ENCODE measurements around the gene DHPS.
A peak's percentile ranks its signal among the peaks of the same experiment; 100 is the strongest.
"Not testable (repeated sequence)": the region's sequence is repeated elsewhere in the genome, so short reads cannot be mapped to it uniquely, and the experiment has no call there.

DHPS gene

DNA sequence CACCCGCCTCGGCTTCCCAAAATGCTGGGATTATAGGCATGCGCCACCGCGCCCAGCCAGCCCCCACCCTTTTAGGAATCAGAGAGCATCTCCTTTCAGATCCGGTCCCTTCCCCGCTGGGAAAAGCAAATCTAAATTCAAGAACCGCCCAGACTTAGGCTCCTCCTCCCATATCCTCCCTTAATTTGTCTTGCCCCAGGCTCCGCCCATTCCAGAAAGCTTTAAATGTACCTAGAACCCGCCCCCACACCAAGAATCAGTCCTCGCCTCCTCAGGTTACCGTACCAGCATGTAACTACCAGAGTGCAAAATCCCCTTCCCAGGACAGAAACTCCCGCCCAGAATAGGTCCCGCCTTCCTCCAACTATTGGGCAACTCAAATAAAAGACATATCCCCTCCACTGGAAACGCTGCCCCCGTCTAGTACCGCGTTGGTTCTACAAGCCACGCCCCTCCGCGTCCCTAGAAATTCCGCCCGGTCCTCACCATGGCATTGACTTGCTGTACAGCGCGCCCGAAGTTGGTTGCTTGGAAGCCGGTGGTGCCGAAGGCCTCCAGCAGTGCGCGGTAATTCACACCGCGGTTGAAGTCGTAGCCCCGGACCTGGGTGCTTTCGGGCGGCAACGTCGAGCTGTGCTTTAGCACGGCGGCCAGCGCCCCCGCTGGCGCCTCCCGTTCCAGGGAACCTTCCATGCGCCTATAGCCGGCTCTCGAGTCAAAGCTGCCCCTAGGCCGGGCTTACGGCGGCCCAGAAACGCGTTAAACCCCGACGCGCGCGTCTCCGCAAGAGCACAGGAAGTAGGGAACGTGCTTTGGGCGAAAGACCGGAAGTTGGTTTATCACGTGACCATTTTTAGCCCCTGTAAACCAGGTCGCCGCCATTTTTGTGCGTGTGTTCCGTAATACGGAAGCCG is at the start of gene DHPS:
Gene DHPS, minus strand, starts transcription at position 807 of the 914 bp plus-strand sequence. Its CDS starts 114 bp downstream, at position 693.
- ATAC-seq (ENCODE audit: low read depth) (peak; percentile 79), DNase-seq (ENCODE audit: low spot score in 2 of 2) (peak; percentile 73 to 87)
- Mint-ChIP-seq H3K27ac (peak within 1 kb of the TSS; percentile 86), H3K4me1 (peaks cover 11% of the 10 kb centered on the region), H3K27me3 (no peaks in the 10 kb centered on the region), H3K36me3 (peaks cover 17% of the 10 kb centered on the region), H3K9me3 (no peaks in the 10 kb centered on the region), H3K4me3 (peak within 1 kb of the TSS; percentile 86)

DNA sequence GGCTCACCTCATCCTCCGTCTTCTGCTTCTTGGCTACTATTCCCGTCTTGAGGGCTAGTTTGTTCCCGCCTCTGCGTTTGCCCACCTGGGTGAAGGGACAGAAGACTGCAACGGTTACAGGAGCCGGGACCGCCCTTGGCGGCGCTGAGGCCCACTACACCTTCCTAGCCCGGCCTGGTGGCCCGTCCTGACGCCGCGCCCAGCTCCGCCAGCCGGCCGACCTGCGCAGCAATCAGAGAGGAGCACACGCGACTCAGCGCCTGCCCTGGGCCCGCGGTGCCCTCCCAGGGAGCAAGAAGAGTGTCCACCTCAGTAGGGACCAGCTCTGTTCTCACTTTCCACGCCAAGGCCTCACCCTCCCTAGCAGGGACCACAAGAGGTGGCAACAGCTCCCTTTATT is 49.7 kb upstream of the DHPS start:
- peaks cover 15% of the 10 kb centered on the region for H3K36me3 Mint-ChIP-seq
- no peaks in the 10 kb centered on the region for H3K27me3 Mint-ChIP-seq
- DNase-seq (ENCODE audit: low spot score in 2 of 2): no peak
- no peak overlapping the region for H3K4me3 Mint-ChIP-seq
- H3K9me3 Mint-ChIP-seq: no peaks in the 10 kb centered on the region
- H3K4me1 Mint-ChIP-seq: peaks cover 31% of the 10 kb centered on the region
- no peak overlapping the region for H3K27ac Mint-ChIP-seq
- ATAC-seq (ENCODE audit: low read depth): no peak

DNA sequence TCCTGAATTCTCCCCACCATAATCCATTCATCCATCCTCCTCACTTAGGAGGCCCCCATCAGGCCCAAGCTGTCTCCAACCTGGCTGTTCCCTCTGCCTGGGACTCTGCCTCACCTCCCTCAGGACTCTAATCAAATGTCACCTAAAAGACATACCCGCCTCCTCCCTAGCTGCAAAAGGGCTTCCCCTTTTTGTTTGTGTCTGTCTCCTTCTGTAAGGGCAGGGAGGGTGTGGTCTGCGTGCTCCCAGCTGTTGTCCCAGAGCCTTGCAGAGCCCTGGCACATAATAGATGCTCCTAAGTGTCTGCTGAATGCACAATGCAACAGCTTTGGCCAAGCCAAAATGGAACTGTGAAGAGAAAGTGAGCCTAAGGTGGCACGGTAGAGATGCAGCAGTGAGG is 48.4 kb upstream of the DHPS start:
- Mint-ChIP-seq H3K4me1 (peaks cover 31% of the 10 kb centered on the region), H3K9me3 (no peaks in the 10 kb centered on the region), H3K36me3 (peaks cover 15% of the 10 kb centered on the region), H3K27ac (peak overlapping the region; percentile 84), H3K27me3 (no peaks in the 10 kb centered on the region), H3K4me3 (peak overlapping the region; percentile 76)
- ATAC-seq (ENCODE audit: low read depth) (peak; percentile 24), DNase-seq (ENCODE audit: low spot score in 2 of 2) (no peak)

DNA sequence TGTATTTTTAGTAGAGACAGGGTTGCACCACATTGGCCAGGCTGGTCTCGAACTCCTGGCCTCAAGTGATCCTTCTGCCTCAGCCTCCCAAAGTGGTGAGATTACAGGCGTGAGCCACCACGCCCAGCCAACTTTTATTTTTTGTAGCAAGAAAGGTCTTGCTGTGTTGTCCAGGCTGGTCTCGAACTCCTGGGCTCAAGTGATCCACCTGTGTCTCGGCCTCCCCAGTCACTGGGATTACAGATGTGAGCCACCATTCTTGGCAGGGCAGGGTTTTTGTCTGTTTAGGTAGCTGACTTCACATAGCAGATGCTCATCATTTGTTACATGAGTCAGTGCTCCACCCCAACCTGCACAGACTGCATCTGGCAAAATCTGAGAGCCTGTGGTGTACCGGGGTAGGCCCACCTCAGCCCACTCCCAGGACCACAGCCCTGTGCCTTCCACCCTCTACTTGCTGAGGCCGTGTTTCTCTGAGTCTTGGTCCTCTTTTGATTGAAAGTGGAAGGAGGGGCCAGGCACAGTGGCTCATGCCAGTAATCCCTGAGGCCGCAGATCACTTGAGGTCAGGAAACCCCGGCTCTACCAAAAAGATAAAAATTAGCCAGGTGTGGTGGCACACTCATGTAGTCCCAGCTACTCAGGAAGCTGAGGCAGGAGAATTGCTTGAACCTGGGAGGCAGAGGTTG is 46.2 kb upstream of the DHPS start:
- no peak overlapping the region for H3K4me3 Mint-ChIP-seq
- H3K27me3 Mint-ChIP-seq: no peaks in the 10 kb centered on the region
- peaks cover 35% of the 10 kb centered on the region for H3K4me1 Mint-ChIP-seq
- H3K36me3 Mint-ChIP-seq: peaks cover 13% of the 10 kb centered on the region
- no peak for DNase-seq (ENCODE audit: low spot score in 2 of 2)
- no peaks in the 10 kb centered on the region for H3K9me3 Mint-ChIP-seq
- no peak for ATAC-seq (ENCODE audit: low read depth)
- no peak overlapping the region for H3K27ac Mint-ChIP-seq

DNA sequence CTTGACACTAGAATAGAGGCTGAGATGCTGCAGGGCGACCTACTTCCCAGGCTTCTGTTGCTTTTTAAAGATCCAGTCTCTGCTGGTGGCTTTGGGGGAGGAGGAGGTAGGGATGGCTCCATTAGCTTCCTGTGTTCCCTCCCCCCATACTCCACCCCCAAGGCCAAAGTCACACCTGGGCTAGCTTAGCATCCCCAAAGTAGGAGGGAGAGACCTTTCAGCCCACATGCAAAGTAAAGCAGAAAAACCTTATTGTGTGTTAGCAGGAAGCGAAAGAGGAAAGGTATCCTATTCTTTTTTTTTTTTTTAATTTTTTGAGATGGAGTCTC is 45.3 kb upstream of the DHPS start:
- Mint-ChIP-seq H3K4me1 (peaks cover 38% of the 10 kb centered on the region), H3K27me3 (no peaks in the 10 kb centered on the region)
- no peak for ATAC-seq (ENCODE audit: low read depth)

DNA sequence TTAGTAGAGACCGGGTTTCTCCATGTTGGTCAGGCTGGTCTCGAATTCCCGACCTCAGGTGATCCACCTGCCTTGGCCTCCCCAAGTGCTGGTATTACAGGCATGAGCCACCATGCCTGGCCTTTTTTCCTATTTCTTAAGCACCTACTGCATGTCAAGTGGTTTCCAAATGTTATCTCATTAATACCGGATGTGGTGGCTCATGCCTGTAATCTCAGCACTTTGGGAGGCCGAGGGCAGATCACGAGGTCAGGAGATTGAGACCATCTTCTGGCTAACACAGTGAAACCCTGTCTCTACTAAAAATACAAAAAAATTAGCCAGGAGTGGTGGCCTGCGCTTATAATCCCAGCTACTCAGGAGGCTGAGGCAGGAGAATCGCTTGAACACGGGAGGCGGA is 43.9 kb upstream of the DHPS start:
- not testable (repeated sequence) for ATAC-seq (ENCODE audit: low read depth); H3K27me3 Mint-ChIP-seq; H3K9me3 Mint-ChIP-seq; H3K27ac Mint-ChIP-seq; DNase-seq (ENCODE audit: low spot score in 2 of 2); H3K4me3 Mint-ChIP-seq; H3K36me3 Mint-ChIP-seq
- peaks cover 46% of the 10 kb centered on the region for H3K4me1 Mint-ChIP-seq

More for the DNA sequence above, 45.3 kb upstream of the DHPS start:
- H3K9me3 Mint-ChIP-seq: no peaks in the 10 kb centered on the region
- no peak overlapping the region for H3K27ac Mint-ChIP-seq
- no peak for DNase-seq (ENCODE audit: low spot score in 2 of 2)
- no peak overlapping the region for H3K4me3 Mint-ChIP-seq
- H3K36me3 Mint-ChIP-seq: peaks cover 10% of the 10 kb centered on the region

DNA sequence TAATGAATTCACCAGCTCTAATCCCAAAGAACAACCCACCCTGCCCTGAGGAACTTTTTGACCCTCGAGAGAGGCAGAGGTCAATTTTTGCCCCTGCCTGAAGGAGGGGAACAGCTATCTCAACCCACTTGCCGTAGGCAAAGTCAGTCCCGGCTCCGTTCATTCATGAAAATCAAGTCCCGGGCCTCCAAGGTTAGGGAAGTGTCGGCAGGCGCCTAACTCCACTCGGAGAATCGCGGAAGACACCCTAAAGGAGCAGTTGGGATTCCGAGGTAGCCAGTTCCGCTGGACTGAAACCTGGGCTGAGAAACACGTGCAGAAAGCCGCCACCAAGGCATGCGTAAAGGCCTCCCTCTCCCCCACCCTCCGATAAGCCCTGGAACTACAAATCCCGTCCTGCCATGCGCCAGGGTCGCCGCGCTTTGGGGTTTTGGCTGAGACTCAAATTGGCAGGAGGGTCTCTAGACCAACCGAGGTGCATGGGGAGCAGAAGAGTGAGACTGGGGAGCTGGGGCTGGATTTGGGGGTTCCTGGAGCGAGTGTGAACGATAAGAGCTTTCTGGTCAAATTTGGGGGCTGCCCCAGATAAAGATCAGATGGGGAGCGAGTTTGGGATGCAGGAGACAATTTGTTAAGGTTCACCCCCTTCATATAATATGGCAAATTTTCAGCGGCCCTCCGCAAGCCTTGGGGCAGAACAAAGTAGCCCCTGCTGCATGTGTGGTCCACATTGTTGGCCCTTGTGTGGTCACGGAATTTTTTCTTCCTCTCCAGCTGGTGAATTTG is 42.2 kb upstream of the DHPS start, which contains the start of gene TNPO2:
Gene TNPO2, minus strand, starts transcription at position 292 of the 786 bp plus-strand sequence. CDS start 2,955 bp downstream, outside the sequence.
- Mint-ChIP-seq H3K4me1 (peaks cover 38% of the 10 kb centered on the region), H3K4me3 (peak within 1 kb of the TSS; percentile 88), H3K27me3 (no peaks in the 10 kb centered on the region), H3K9me3 (no peaks in the 10 kb centered on the region), H3K36me3 (no peaks in the 10 kb centered on the region), H3K27ac (peak within 1 kb of the TSS; percentile 91)
- peak; percentile 34 for ATAC-seq (ENCODE audit: low read depth)
- DNase-seq (ENCODE audit: low spot score in 2 of 2): peak; percentile 42 to 63

DNA sequence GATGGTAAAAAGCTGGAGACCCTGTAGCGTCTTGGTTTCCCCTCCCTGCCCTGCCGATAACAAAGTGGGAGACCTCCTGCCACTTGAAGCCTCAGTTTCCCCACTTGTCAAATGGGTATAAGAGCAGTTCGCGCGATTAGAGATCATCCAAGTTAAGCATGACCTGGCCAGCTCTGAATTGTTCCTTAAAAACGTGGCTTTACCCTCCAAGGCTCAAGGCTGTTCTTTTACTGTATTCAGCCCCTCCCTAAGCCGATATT is 41.6 kb upstream of the DHPS start:
- H3K27ac Mint-ChIP-seq: peak overlapping the region; percentile 46
- ATAC-seq (ENCODE audit: low read depth) (no peak), DNase-seq (ENCODE audit: low spot score in 2 of 2) (no peak)
- H3K9me3 Mint-ChIP-seq: no peaks in the 10 kb centered on the region
- H3K27me3 Mint-ChIP-seq: no peaks in the 10 kb centered on the region
- peaks cover 3% of the 10 kb centered on the region for H3K36me3 Mint-ChIP-seq
- peaks cover 38% of the 10 kb centered on the region for H3K4me1 Mint-ChIP-seq
- peak overlapping the region; percentile 88 for H3K4me3 Mint-ChIP-seq

DNA sequence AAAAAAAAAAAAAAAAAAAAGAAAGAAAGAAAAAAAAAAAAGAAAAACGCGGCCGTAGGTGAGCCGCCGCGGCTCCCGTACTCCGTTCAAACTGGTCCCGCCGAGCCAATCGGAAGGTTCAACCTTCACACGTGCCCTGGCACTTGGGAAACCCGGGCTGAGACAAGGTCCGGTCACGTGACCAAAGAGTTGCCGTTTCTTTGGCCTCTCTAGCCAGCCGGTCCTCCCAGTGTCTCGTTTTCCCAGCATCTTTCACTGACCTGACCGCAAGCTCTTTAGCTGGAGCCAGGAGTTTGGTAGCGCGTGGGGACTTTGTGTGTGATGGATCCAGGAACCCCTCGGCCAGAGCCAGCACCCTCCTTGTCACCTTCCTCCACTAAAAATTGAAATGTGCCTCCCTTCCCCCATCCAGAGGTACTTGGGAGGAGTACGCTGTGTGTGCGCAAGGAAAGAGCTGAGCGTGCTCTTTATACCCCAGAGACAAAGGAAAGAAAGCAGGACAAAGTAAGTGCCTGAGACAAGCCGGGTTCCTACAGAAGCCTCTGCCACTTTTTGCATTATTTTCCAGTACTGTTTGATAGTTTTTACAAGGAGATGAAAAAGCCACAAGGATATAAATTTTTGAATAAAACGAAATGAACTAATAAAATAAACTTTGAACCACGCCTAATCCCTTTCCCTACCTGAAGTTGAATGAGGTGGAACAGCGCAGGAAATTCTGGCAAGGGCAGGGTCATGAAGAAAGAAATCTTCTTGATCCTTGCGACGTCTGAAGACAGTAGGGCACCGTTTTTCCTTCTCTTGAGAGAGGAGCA is 41.1 kb upstream of the DHPS start:
- peak; percentile 81 to 87 for DNase-seq (ENCODE audit: low spot score in 2 of 2)
- Mint-ChIP-seq H3K9me3 (no peaks in the 10 kb centered on the region), H3K27me3 (no peaks in the 10 kb centered on the region), H3K27ac (peak overlapping the region; percentile 91), H3K4me1 (peaks cover 38% of the 10 kb centered on the region), H3K4me3 (peak overlapping the region; percentile 88), H3K36me3 (peaks cover 3% of the 10 kb centered on the region)
- peak; percentile 91 for ATAC-seq (ENCODE audit: low read depth)

DNA sequence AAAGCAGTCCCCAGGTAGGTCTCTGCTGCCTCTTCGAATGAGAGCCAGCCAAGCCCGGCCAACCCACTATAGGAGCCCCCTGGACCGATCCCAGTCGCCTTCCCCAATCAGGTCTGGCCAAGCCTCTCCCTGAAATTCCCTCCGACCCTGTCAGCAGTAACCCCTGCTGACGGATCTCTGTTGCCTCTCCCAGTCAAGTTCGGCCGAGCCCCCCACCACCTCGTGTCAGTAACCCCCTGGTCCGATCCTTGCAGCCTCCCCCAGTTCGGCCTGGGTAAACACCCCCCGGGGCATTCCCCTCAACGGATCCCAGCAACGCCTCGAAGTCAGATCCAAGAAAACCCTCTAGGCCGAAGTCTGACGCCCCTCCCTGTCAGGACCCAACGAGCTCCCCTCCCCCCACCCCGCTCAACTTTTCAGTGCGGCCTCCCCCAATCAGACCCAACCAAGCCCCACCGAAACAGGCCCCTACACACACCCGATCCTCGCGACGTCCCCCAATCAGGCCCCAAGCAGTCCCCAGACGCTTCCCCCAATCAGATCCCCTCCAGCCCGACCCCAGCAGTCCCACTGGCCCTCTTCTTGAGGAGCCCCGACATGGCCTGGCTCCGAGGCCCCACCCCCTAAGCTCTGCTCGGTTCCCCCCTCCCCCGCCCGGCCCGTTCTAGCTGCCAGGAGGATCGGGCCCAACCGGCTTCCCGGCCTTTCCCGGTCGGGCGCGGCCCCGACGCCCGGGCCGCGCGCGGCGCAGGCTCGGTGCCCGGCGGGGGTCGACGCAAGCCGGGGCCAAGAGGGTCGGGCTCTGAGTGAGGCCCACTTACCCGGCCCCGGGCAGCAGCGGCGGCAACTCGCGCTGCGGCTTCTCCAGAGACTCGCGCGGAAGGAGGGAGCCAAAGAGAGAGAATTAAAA is 40.2 kb upstream of the DHPS start:
- peak overlapping the region; percentile 91 for H3K27ac Mint-ChIP-seq
- DNase-seq (ENCODE audit: low spot score in 2 of 2) (peak in 1 of 2 donors; percentile 47), ATAC-seq (ENCODE audit: low read depth) (peak; percentile 53)
- peak overlapping the region; percentile 94 for H3K4me3 Mint-ChIP-seq
- H3K4me1 Mint-ChIP-seq: peaks cover 38% of the 10 kb centered on the region
- peaks cover 3% of the 10 kb centered on the region for H3K36me3 Mint-ChIP-seq
- no peaks in the 10 kb centered on the region for H3K9me3 Mint-ChIP-seq
- no peaks in the 10 kb centered on the region for H3K27me3 Mint-ChIP-seq

DNA sequence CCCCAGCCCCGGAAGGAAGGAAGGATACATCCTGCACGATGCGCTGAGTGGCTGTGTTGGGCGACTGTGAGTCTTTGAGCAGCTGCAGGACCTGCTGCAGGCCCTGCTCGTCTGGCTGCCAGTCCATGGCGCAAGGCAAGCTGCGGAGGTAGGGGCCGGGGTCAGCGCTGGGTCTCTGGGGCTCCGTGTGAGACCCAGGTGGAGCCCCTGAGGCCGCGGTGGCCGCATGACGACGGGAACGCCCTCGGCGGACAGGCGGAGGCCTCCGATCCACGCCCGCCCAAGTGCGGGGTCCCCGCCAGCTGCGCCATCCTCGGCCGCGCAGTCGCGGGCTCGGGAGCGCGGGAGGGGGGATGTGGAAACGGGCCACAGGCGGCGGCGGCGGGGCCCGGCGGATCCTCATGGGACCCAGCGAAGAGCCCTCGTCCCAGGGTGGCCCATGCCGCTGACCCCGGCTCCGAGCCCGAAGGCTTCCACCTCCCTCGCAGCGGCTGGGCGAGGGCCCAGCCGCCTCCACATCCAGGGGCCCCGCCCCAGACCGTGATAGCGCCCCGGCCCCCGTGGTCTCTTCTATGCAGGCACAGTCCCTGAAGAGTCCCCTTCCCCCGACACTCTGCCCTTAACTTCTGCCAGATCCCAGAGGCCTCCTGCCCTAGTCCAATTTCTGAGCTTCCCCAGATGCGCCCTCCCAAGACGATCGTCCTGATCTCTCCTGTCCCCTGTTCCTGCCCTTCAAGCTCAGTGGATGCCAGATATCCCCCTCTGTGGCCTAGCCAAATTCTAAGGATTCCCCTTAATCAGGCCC is 39.4 kb upstream of the DHPS start:
- Mint-ChIP-seq H3K9me3 (no peaks in the 10 kb centered on the region), H3K36me3 (peaks cover 3% of the 10 kb centered on the region), H3K4me3 (peak overlapping the region; percentile 94), H3K27ac (peak overlapping the region; percentile 91), H3K27me3 (no peaks in the 10 kb centered on the region), H3K4me1 (peaks cover 40% of the 10 kb centered on the region)
- DNase-seq (ENCODE audit: low spot score in 2 of 2) (no peak), ATAC-seq (ENCODE audit: low read depth) (no peak)

DNA sequence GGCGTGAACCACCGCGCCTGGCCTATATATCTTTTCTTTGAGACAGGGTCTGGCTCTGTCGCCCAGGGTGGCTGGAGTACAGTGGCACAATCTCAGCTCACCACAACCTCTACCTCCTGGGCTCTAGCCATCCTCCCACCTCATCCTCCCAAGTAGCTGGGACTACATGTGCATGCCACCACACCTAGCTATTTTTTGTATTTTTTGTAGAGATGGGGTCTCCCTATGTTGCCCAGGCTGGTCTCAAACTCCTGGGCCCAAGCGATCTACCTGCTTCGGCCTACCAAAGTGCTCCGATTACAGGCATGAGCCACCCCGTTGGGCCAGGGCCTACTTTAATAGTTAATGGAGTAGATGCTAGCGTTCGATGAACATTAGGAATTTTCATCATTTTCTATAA is 38.6 kb upstream of the DHPS start:
- peak overlapping the region; percentile 63 for H3K4me3 Mint-ChIP-seq
- no peak overlapping the region for H3K27ac Mint-ChIP-seq
- H3K36me3 Mint-ChIP-seq: peaks cover 3% of the 10 kb centered on the region
- H3K4me1 Mint-ChIP-seq: peaks cover 40% of the 10 kb centered on the region
- H3K27me3 Mint-ChIP-seq: no peaks in the 10 kb centered on the region
- DNase-seq (ENCODE audit: low spot score in 2 of 2) (no peak), ATAC-seq (ENCODE audit: low read depth) (no peak)
- H3K9me3 Mint-ChIP-seq: no peaks in the 10 kb centered on the region

Data from memory B cell (primary cell).